ENCODE measurements around the gene JAK1.

JAK1 gene

GRCh38 chr1:64956733-64957441, 9.5 kb downstream of the JAK1 start:
- no peak for TF ChIP-seq EZH2phosphoT487 (IDR thresholded peaks at IDR 0.05; ENCODE audit: borderline replicate concordance)
- no peak for TF ChIP-seq CTCF (conservative IDR thresholded peaks at IDR 0.05; ENCODE audit: low read length)
- Histone ChIP-seq H3F3A (ENCODE audit: low read depth) (no peaks in the 10 kb centered on the region), H3K9me3 (ENCODE audit: insufficient read depth, low read depth, low read length) (no peaks in the 10 kb centered on the region), H4K20me1 (ENCODE audit: insufficient read depth, low read length, poor library complexity, severe bottlenecking) (peaks cover 52% of the 10 kb centered on the region), H3K4me3 (ENCODE audit: low read length, poor library complexity, severe bottlenecking) (peak overlapping the region; percentile 52), H3K36me3 (ENCODE audit: insufficient read depth, low read length) (peaks cover 4% of the 10 kb centered on the region; the same call in 1 of the 2 replicates), H3K27me3 (ENCODE audit: insufficient read depth, low read length, poor library complexity, severe bottlenecking) (no peaks in the 10 kb centered on the region), H3K4me2 (ENCODE audit: low read depth, low read length, poor library complexity, severe bottlenecking) (peak overlapping the region; percentile 76), H3K4me1 (ENCODE audit: insufficient read depth, low read length, poor library complexity, severe bottlenecking) (peaks cover 78% of the 10 kb centered on the region), H3K79me2 (ENCODE audit: insufficient read depth, low read length) (peaks cover 99% of the 10 kb centered on the region), H2AFZ (ENCODE audit: low read length) (no peak overlapping the region), H3K9me2 (replicated peaks; ENCODE audit: low read depth, low read length) (no peaks in the 10 kb centered on the region), H3K9ac (ENCODE audit: low read depth, low read length, poor library complexity, severe bottlenecking) (peak overlapping the region; percentile 45)

- peak overlapping the region; percentile 76 for H3K4me2 ChIP-seq (ENCODE audit: low read depth, low read length, poor library complexity, severe bottlenecking)
- 0 out of 2 replicates have a peak, but pooled peaks cover under 1% of the 10 kb centered on the region for H3F3A ChIP-seq (ENCODE audit: low read depth)
- H3K36me3 ChIP-seq (ENCODE audit: insufficient read depth, low read length): peaks cover 4% of the 10 kb centered on the region; the same call in 1 of the 2 replicates
- H3K9ac ChIP-seq (ENCODE audit: low read depth, low read length, poor library complexity, severe bottlenecking): peak overlapping the region; percentile 45
- TF ChIP-seq EZH2phosphoT487 (IDR thresholded peaks at IDR 0.05; ENCODE audit: borderline replicate concordance): no peak
- TF ChIP-seq CTCF (conservative IDR thresholded peaks at IDR 0.05; ENCODE audit: low read length): no peak
- peaks cover 76% of the 10 kb centered on the region for H3K4me1 ChIP-seq (ENCODE audit: insufficient read depth, low read length, poor library complexity, severe bottlenecking)
- H3K9me2 ChIP-seq (replicated peaks; ENCODE audit: low read depth, low read length): no peaks in the 10 kb centered on the region
- H3K9me3 ChIP-seq (ENCODE audit: insufficient read depth, low read depth, low read length): no peaks in the 10 kb centered on the region
- peak overlapping the region; percentile 52 for H3K4me3 ChIP-seq (ENCODE audit: low read length, poor library complexity, severe bottlenecking)
- H3K27me3 ChIP-seq (ENCODE audit: insufficient read depth, low read length, poor library complexity, severe bottlenecking): no peaks in the 10 kb centered on the region
- H2AFZ ChIP-seq (ENCODE audit: low read length): no peak overlapping the region
- peaks cover 49% of the 10 kb centered on the region for H4K20me1 ChIP-seq (ENCODE audit: insufficient read depth, low read length, poor library complexity, severe bottlenecking)
- H3K79me2 ChIP-seq (ENCODE audit: insufficient read depth, low read length): peaks cover 98% of the 10 kb centered on the region
These were observed 10.2 kb downstream of the JAK1 start for GRCh38 chr1:64956010-64956640.

GRCh38 chr1:64955097-64956009, 11.0 kb downstream of the JAK1 start:
- peaks cover 76% of the 10 kb centered on the region for H3K4me1 ChIP-seq (ENCODE audit: insufficient read depth, low read length, poor library complexity, severe bottlenecking)

More at GRCh38 chr1:64955097-64956009, 11.0 kb downstream of the JAK1 start:
- Histone ChIP-seq H3K9me3 (ENCODE audit: insufficient read depth, low read depth, low read length) (no peaks in the 10 kb centered on the region), H3K9ac (ENCODE audit: low read depth, low read length, poor library complexity, severe bottlenecking) (peak overlapping the region; percentile 45), H3K4me2 (ENCODE audit: low read depth, low read length, poor library complexity, severe bottlenecking) (peak overlapping the region; percentile 76), H4K20me1 (ENCODE audit: insufficient read depth, low read length, poor library complexity, severe bottlenecking) (peaks cover 56% of the 10 kb centered on the region), H3K79me2 (ENCODE audit: insufficient read depth, low read length) (peaks cover 98% of the 10 kb centered on the region), H3K9me2 (replicated peaks; ENCODE audit: low read depth, low read length) (no peaks in the 10 kb centered on the region), H2AFZ (ENCODE audit: low read length) (no peak overlapping the region), H3K4me3 (ENCODE audit: low read length, poor library complexity, severe bottlenecking) (no peak overlapping the region), H3F3A (ENCODE audit: low read depth) (peaks cover 9% of the 10 kb centered on the region), H3K36me3 (ENCODE audit: insufficient read depth, low read length) (peaks cover 4% of the 10 kb centered on the region; the same call in 1 of the 2 replicates), H3K27me3 (ENCODE audit: insufficient read depth, low read length, poor library complexity, severe bottlenecking) (no peaks in the 10 kb centered on the region)
- TF ChIP-seq EZH2phosphoT487 (IDR thresholded peaks at IDR 0.05; ENCODE audit: borderline replicate concordance) (no peak), CTCF (conservative IDR thresholded peaks at IDR 0.05; ENCODE audit: low read length) (no peak)

Measured in Loucy (cell line).